ENCODE results near the gene KRT10.

Gene KRT10

DNA sequence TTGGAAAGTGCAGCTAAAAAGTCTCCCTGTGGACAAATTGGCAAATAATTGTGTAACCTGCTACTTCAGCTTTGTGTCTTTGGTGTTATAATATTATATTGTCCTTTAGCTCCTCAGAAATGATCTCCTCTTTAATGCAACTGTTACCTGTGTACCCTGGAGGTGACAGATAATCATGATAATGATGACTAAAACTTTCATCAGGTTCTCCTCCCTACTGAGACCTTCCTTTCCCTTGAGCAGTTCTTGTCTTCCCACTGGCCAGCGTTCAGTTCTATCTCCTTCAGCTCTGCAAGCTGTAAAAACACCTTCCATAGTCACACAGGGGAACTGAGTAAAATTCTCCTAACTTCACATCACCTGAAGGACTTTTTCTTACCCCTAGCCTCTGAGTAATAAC, 29.9 kb upstream of the KRT10 start:
- Histone ChIP-seq H3K4me1 (ENCODE audit: control insufficient read depth, insufficient read depth, low read length) (no peaks in the 10 kb centered on the region), H3K36me3 (ENCODE audit: control insufficient read depth in 2 of 2, insufficient read depth in 2 of 2, low read length in 2 of 2) (no peaks in the 10 kb centered on the region), H3K9me3 (ENCODE audit: control insufficient read depth in 2 of 2, low read length in 2 of 2) (no peaks in the 10 kb centered on the region), H3K4me3 (ENCODE audit: low read length in 2 of 2) (no peak overlapping the region), H3K9ac (ENCODE audit: low read length in 2 of 2) (no peak overlapping the region), H3K27me3 (ENCODE audit: control insufficient read depth in 1 of 2, insufficient read depth in 2 of 2, low read length in 2 of 2) (no peaks in the 10 kb centered on the region), H3K27ac (ENCODE audit: low read length) (no peak overlapping the region)

- Histone ChIP-seq H3K4me1 (ENCODE audit: control insufficient read depth, insufficient read depth, low read length) (no peaks in the 10 kb centered on the region), H3K9me3 (ENCODE audit: control insufficient read depth in 2 of 2, low read length in 2 of 2) (no peaks in the 10 kb centered on the region), H3K36me3 (ENCODE audit: control insufficient read depth in 2 of 2, insufficient read depth in 2 of 2, low read length in 2 of 2) (no peaks in the 10 kb centered on the region), H3K9ac (ENCODE audit: low read length in 2 of 2) (no peak overlapping the region), H3K27me3 (ENCODE audit: control insufficient read depth in 1 of 2, insufficient read depth in 2 of 2, low read length in 2 of 2) (no peaks in the 10 kb centered on the region), H3K4me3 (ENCODE audit: low read length in 2 of 2) (no peak overlapping the region), H3K27ac (ENCODE audit: low read length) (no peak overlapping the region)
Observed at GRCh38 chr17:40850293-40850972, 28.0 kb upstream of the KRT10 start.

DNA sequence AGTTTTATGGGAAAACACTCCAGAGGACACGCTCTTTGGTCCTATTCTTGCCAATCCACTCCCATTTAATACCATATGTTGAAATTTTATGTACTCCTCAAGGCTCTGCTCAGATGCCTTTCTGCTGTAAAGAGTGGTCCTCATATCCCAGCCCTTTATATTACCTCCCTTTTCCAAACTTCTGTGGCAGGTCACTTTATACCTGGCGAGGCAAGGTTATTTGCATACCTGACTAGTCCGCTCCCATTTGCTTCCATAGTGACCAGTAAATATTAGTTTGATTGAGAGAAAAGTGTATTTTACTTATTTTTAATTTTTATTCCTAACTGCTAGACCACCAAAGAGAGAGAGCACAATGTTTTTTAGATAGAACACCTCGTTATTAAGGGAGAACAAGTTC, 27.3 kb upstream of the KRT10 start:
- Histone ChIP-seq H3K9ac (ENCODE audit: low read length in 2 of 2) (no peak overlapping the region), H3K27ac (ENCODE audit: low read length) (no peak overlapping the region), H3K27me3 (ENCODE audit: control insufficient read depth in 1 of 2, insufficient read depth in 2 of 2, low read length in 2 of 2) (no peaks in the 10 kb centered on the region)

GRCh38 chr17:40848583-40849235, 26.3 kb upstream of the KRT10 start:
- Histone ChIP-seq H3K9me3 (ENCODE audit: control insufficient read depth in 2 of 2, low read length in 2 of 2) (no peaks in the 10 kb centered on the region), H3K27me3 (ENCODE audit: control insufficient read depth in 1 of 2, insufficient read depth in 2 of 2, low read length in 2 of 2) (no peaks in the 10 kb centered on the region), H3K4me3 (ENCODE audit: low read length in 2 of 2) (no peak overlapping the region), H3K27ac (ENCODE audit: low read length) (no peak overlapping the region), H3K9ac (ENCODE audit: low read length in 2 of 2) (no peak overlapping the region), H3K36me3 (ENCODE audit: control insufficient read depth in 2 of 2, insufficient read depth in 2 of 2, low read length in 2 of 2) (no peaks in the 10 kb centered on the region), H3K4me1 (ENCODE audit: control insufficient read depth, insufficient read depth, low read length) (no peaks in the 10 kb centered on the region)

More for the DNA sequence above, 27.3 kb upstream of the KRT10 start:
- no peak overlapping the region for H3K4me3 ChIP-seq (ENCODE audit: low read length in 2 of 2)
- H3K36me3 ChIP-seq (ENCODE audit: control insufficient read depth in 2 of 2, insufficient read depth in 2 of 2, low read length in 2 of 2) = no peaks in the 10 kb centered on the region
- no peaks in the 10 kb centered on the region for H3K4me1 ChIP-seq (ENCODE audit: control insufficient read depth, insufficient read depth, low read length)
- H3K9me3 ChIP-seq (ENCODE audit: control insufficient read depth in 2 of 2, low read length in 2 of 2) = no peaks in the 10 kb centered on the region

GRCh38 chr17:40846515-40847144, 24.2 kb upstream of the KRT10 start:
- Histone ChIP-seq H3K27me3 (ENCODE audit: control insufficient read depth in 1 of 2, insufficient read depth in 2 of 2, low read length in 2 of 2) (no peaks in the 10 kb centered on the region), H3K27ac (ENCODE audit: low read length) (no peak overlapping the region), H3K36me3 (ENCODE audit: control insufficient read depth in 2 of 2, insufficient read depth in 2 of 2, low read length in 2 of 2) (no peaks in the 10 kb centered on the region), H3K4me1 (ENCODE audit: control insufficient read depth, insufficient read depth, low read length) (no peaks in the 10 kb centered on the region), H3K9me3 (ENCODE audit: control insufficient read depth in 2 of 2, low read length in 2 of 2) (no peaks in the 10 kb centered on the region), H3K4me3 (ENCODE audit: low read length in 2 of 2) (no peak overlapping the region), H3K9ac (ENCODE audit: low read length in 2 of 2) (no peak overlapping the region)

GRCh38 chr17:40844671-40845107, 22.3 kb upstream of the KRT10 start:
- Histone ChIP-seq H3K4me3 (ENCODE audit: low read length in 2 of 2) (no peak overlapping the region), H3K9ac (ENCODE audit: low read length in 2 of 2) (no peak overlapping the region), H3K36me3 (ENCODE audit: control insufficient read depth in 2 of 2, insufficient read depth in 2 of 2, low read length in 2 of 2) (no peaks in the 10 kb centered on the region), H3K4me1 (ENCODE audit: control insufficient read depth, insufficient read depth, low read length) (no peaks in the 10 kb centered on the region), H3K27ac (ENCODE audit: low read length) (no peak overlapping the region), H3K27me3 (ENCODE audit: control insufficient read depth in 1 of 2, insufficient read depth in 2 of 2, low read length in 2 of 2) (no peaks in the 10 kb centered on the region), H3K9me3 (ENCODE audit: control insufficient read depth in 2 of 2, low read length in 2 of 2) (no peaks in the 10 kb centered on the region)

DNA sequence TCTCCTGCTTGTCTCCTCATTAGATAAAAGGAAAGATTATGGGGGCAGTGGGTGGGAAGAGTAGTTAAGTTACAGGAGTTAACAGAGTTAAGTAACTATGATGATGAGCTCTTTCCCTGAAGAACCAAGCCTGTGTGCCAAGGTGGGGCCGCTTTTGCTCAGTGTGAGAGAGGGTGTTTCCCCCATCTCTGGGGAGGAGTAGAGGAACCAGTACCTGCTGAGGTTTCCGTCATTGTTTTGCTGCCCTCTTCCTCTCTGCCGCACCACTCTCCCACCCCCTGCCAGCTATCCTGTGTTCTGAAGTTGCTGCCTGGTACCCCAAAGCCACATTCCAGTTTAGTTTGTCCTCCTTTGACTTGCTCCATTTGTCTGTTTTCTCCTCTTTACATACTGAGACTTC, 20.8 kb upstream of the KRT10 start:
- Histone ChIP-seq H3K4me1 (ENCODE audit: control insufficient read depth, insufficient read depth, low read length) (no peaks in the 10 kb centered on the region), H3K36me3 (ENCODE audit: control insufficient read depth in 2 of 2, insufficient read depth in 2 of 2, low read length in 2 of 2) (no peaks in the 10 kb centered on the region), H3K9ac (ENCODE audit: low read length in 2 of 2) (no peak overlapping the region), H3K4me3 (ENCODE audit: low read length in 2 of 2) (no peak overlapping the region), H3K27me3 (ENCODE audit: control insufficient read depth in 1 of 2, insufficient read depth in 2 of 2, low read length in 2 of 2) (no peaks in the 10 kb centered on the region), H3K27ac (ENCODE audit: low read length) (no peak overlapping the region), H3K9me3 (ENCODE audit: control insufficient read depth in 2 of 2, low read length in 2 of 2) (no peaks in the 10 kb centered on the region)

GRCh38 chr17:40841246-40841645, 18.8 kb upstream of the KRT10 start:
- no peak overlapping the region for H3K4me3 ChIP-seq (ENCODE audit: low read length in 2 of 2)
- no peak overlapping the region for H3K27ac ChIP-seq (ENCODE audit: low read length)
- H3K4me1 ChIP-seq (ENCODE audit: control insufficient read depth, insufficient read depth, low read length) = no peaks in the 10 kb centered on the region
- no peak overlapping the region for H3K9ac ChIP-seq (ENCODE audit: low read length in 2 of 2)
- no peaks in the 10 kb centered on the region for H3K9me3 ChIP-seq (ENCODE audit: control insufficient read depth in 2 of 2, low read length in 2 of 2)
- no peaks in the 10 kb centered on the region for H3K36me3 ChIP-seq (ENCODE audit: control insufficient read depth in 2 of 2, insufficient read depth in 2 of 2, low read length in 2 of 2)
- no peaks in the 10 kb centered on the region for H3K27me3 ChIP-seq (ENCODE audit: control insufficient read depth in 1 of 2, insufficient read depth in 2 of 2, low read length in 2 of 2)

GRCh38 chr17:40839194-40839593, 16.8 kb upstream of the KRT10 start:
- H3K9me3 ChIP-seq (ENCODE audit: control insufficient read depth in 2 of 2, low read length in 2 of 2) = no peaks in the 10 kb centered on the region
- peaks cover 3% of the 10 kb centered on the region in 2 donors for H3K36me3 ChIP-seq (ENCODE audit: control insufficient read depth in 2 of 2, insufficient read depth in 2 of 2, low read length in 2 of 2)
- H3K4me1 ChIP-seq (ENCODE audit: control insufficient read depth, insufficient read depth, low read length) = no peaks in the 10 kb centered on the region
- H3K4me3 ChIP-seq (ENCODE audit: low read length in 2 of 2) = no peak overlapping the region
- no peak overlapping the region for H3K9ac ChIP-seq (ENCODE audit: low read length in 2 of 2)
- no peaks in the 10 kb centered on the region for H3K27me3 ChIP-seq (ENCODE audit: control insufficient read depth in 1 of 2, insufficient read depth in 2 of 2, low read length in 2 of 2)
- H3K27ac ChIP-seq (ENCODE audit: low read length) = no peak overlapping the region

DNA sequence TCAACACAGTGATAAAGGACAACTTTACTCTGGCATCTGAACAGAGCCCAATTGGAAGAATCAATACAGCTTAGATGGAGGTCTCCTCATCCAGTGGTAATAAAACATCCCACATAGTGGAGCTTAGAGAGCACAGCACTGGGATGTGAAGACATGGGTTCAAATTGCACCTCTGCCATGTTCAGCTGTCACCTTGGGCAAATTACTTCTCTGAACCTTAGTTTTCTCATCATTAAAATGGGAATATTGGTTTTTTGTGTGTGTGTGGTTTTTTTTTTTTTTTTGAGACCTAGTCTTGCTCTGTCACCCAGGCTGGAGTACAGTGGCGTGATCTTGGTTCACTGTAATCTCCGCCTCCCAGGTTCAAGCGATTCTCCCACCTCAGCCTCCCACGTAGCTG, 13.6 kb upstream of the KRT10 start:
- Histone ChIP-seq H3K27me3 (ENCODE audit: control insufficient read depth in 1 of 2, insufficient read depth in 2 of 2, low read length in 2 of 2) (no peaks in the 10 kb centered on the region), H3K9me3 (ENCODE audit: control insufficient read depth in 2 of 2, low read length in 2 of 2) (no peaks in the 10 kb centered on the region), H3K4me3 (ENCODE audit: low read length in 2 of 2) (no peak overlapping the region), H3K4me1 (ENCODE audit: control insufficient read depth, insufficient read depth, low read length) (no peaks in the 10 kb centered on the region), H3K36me3 (ENCODE audit: control insufficient read depth in 2 of 2, insufficient read depth in 2 of 2, low read length in 2 of 2) (peaks cover 3% of the 10 kb centered on the region in 2 donors), H3K27ac (ENCODE audit: low read length) (no peak overlapping the region), H3K9ac (ENCODE audit: low read length in 2 of 2) (no peak overlapping the region)

DNA sequence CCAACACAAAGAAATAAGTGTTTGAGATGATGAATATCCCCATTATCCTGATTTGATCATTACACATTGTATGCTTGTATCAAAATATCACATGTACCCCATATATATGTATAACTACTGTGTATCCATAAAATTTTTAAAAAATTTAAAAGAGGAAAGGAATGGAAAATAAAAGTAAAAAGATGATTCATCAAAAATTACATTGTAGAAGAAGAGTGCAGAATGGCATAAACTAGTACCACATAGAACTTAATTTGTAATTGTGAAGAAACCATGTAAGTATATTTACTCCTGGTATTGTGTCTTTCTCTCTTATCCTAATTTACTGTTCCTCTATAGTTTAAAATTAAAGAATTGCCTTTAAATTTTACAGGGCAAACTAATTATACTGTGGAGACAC, 11.5 kb upstream of the KRT10 start:
- no peaks in the 10 kb centered on the region for H3K4me1 ChIP-seq (ENCODE audit: control insufficient read depth, insufficient read depth, low read length)
- H3K27me3 ChIP-seq (ENCODE audit: control insufficient read depth in 1 of 2, insufficient read depth in 2 of 2, low read length in 2 of 2) = no peaks in the 10 kb centered on the region
- H3K9me3 ChIP-seq (ENCODE audit: control insufficient read depth in 2 of 2, low read length in 2 of 2) = no peaks in the 10 kb centered on the region

More for the DNA sequence above, 11.5 kb upstream of the KRT10 start:
- H3K36me3 ChIP-seq (ENCODE audit: control insufficient read depth in 2 of 2, insufficient read depth in 2 of 2, low read length in 2 of 2) = peaks cover 3% of the 10 kb centered on the region in 2 donors
- no peak overlapping the region for H3K4me3 ChIP-seq (ENCODE audit: low read length in 2 of 2)
- H3K27ac ChIP-seq (ENCODE audit: low read length) = no peak overlapping the region
- no peak overlapping the region for H3K9ac ChIP-seq (ENCODE audit: low read length in 2 of 2)
